A549 (cell line): ENCODE results near the gene PEX5. TPM values are rescaled to one million over a fixed set of nuclear protein-coding genes. Genes with fewer than 3 reads are reported as not detected.

Experiments
- ATAC-seq, 2 experiments: fragments of 200-7000 bp in 1 of 2; fragments of >200 bp in 1 of 2; cut with Nextera tagmentation in 1 of 2; cut with Tn5 transposase in 1 of 2; 3 replicates each; pipeline versions ENCODE4 v1.8.0 to v1.9.1; 2018 to 2020; ENCODE audit warnings: mild to moderate bottlenecking in 1 of 2, moderate library complexity in 1 of 2
- CTCF ChIA-PET: fragments of 300-600 bp; sonication (Branson Sonifier 250); formaldehyde crosslinking; extraction: SDS; loops from one replicate; lab custom pipeline; 2021; ENCODE audit warnings: antibody characterized with exemption, inconsistent platforms; lab: Yijun Ruan, JAX
- POLR2A ChIA-PET: fragments of 350-600 bp; formaldehyde crosslinking; extraction: SDS; loops from one replicate; lab custom pipeline; 2021; ENCODE audit warnings: antibody characterized with exemption, inconsistent platforms; lab: Yijun Ruan, JAX
- DNase-seq, 2 experiments: peaks; one replicate each; pipeline versions ENCODE4 v3.0.0 to v3.0.0-alpha.2; 2011 to 2016; ENCODE audit warnings: low read depth in 1 of 2, low spot score in 1 of 2
- FAIRE-seq: peaks from 2 replicates; lab custom pipeline; 2011; peaks lifted over from hg19 to GRCh38; lab: Jason Lieb, UNC
- H3K27ac ChIP-seq, 2 experiments: fragments of >200 bp; sonication (Bioruptor Twin); formaldehyde crosslinking; 3 replicates each; pipeline ENCODE4 v1.5.1; 2016 to 2017
- H3K4me1 ChIP-seq: fragments of >200 bp; sonication (Bioruptor Twin); formaldehyde crosslinking; 3 replicates; pipeline ENCODE4 v1.6.1; 2016
- H3K4me2 ChIP-seq: fragments of >200 bp; sonication (Bioruptor Twin); formaldehyde crosslinking; 3 replicates; pipeline ENCODE4 v1.6.1; 2016
- H3K4me3 ChIP-seq: fragments of >200 bp; sonication (Bioruptor Twin); formaldehyde crosslinking; 3 replicates; pipeline ENCODE4 v1.5.1; 2016
- H3K9me3 ChIP-seq: fragments of >200 bp; sonication (Bioruptor Twin); formaldehyde crosslinking; 3 replicates; pipeline ENCODE4 v1.6.1; 2016
- CHD2 ChIP-seq: fragments of 150-350 bp; IDR thresholded peaks from 2 replicates; pipeline ENCODE4 v1.6.1; 2014; ENCODE audit warnings: low read length; ENCODE audit not compliant: partially characterized antibody
- CHD4 ChIP-seq: fragments of 200-600 bp; sonication (generic); IDR thresholded peaks from 2 replicates; pipeline ENCODE4 v1.6.1; 2016; ENCODE audit warnings: antibody characterized with exemption, mild to moderate bottlenecking, borderline replicate concordance
- EHMT2 ChIP-seq: fragments of 200-600 bp; sonication (generic); IDR thresholded peaks from 2 replicates; pipeline ENCODE4 v1.6.1; 2016; ENCODE audit warnings: antibody characterized with exemption, low read depth, mild to moderate bottlenecking, moderate library complexity
- ESRRA ChIP-seq: fragments of 150-350 bp; IDR thresholded peaks from 2 replicates; pipeline ENCODE4 v1.6.1; 2014; ENCODE audit warnings: mild to moderate bottlenecking, low read length, borderline replicate concordance
- FOSB ChIP-seq: fragments of 250-450 bp; sonication (Bioruptor Pico); IDR thresholded peaks from 2 replicates; pipeline ENCODE4 v1.5.0; 2020; ENCODE audit warnings: mild to moderate bottlenecking, moderate library complexity
- GATA3 ChIP-seq: IDR thresholded peaks from 2 replicates; pipeline ENCODE4 v1.6.1; 2012; ENCODE audit warnings: borderline replicate concordance
- HEYL ChIP-seq: fragments of 250-450 bp; sonication (Bioruptor Pico); IDR thresholded peaks from 2 replicates; pipeline ENCODE4 v1.8.0; 2021; ENCODE audit warnings: mild to moderate bottlenecking, moderate library complexity
- HMGXB4 ChIP-seq: fragments of 250-450 bp; sonication (Bioruptor Pico); IDR thresholded peaks from 2 replicates; pipeline ENCODE4 v1.5.0; 2021; ENCODE audit warnings: mild to moderate bottlenecking, moderate library complexity, borderline replicate concordance
- HOXA7 ChIP-seq: fragments of 250-450 bp; sonication (Bioruptor Pico); IDR thresholded peaks from 2 replicates; pipeline ENCODE4 v1.5.0; 2020; ENCODE audit warnings: mild to moderate bottlenecking, moderate library complexity
- HOXB13 ChIP-seq: fragments of 250-450 bp; sonication (Bioruptor Pico); IDR thresholded peaks from 2 replicates; pipeline ENCODE4 v1.5.0; 2020; ENCODE audit warnings: low read depth, mild to moderate bottlenecking, moderate library complexity
- MAZ ChIP-seq: fragments of 150-350 bp; IDR thresholded peaks from 2 replicates; pipeline ENCODE4 v1.6.1; 2014; ENCODE audit warnings: antibody characterized with exemption, low read depth, low read length, borderline replicate concordance
- NFE2L2 ChIP-seq: fragments of 150-350 bp; conservative IDR thresholded peaks from 2 replicates; pipeline ENCODE4 v1.6.1; 2014; ENCODE audit warnings: low read length
- NR3C1 ChIP-seq: fragments of >200 bp; sonication (Bioruptor Twin); formaldehyde crosslinking; IDR thresholded peaks from 3 replicates; pipeline ENCODE4 v1.6.1; 2017
- PHF8 ChIP-seq: fragments of 200-600 bp; sonication (generic); IDR thresholded peaks from 2 replicates; pipeline ENCODE4 v1.6.1; 2016; ENCODE audit warnings: low read depth, mild to moderate bottlenecking, antibody characterized with exemption, moderate library complexity, borderline replicate concordance
- RAD21 ChIP-seq, 2 experiments: fragments of >200 bp in 1 of 2; sonication (Bioruptor Twin) in 1 of 2; formaldehyde crosslinking in 1 of 2; IDR thresholded peaks in 1 of 2; conservative IDR thresholded peaks in 1 of 2; 2 replicates in 1 of 2; 3 replicates in 1 of 2; pipeline ENCODE4 v1.6.1; 2012 to 2018; ENCODE audit warnings: inconsistent platforms in 1 of 2
- RNF2 ChIP-seq: fragments of 200-600 bp; sonication (generic); IDR thresholded peaks from 2 replicates; pipeline ENCODE4 v1.6.1; 2016; ENCODE audit warnings: low read depth, mild to moderate bottlenecking, antibody characterized with exemption, moderate library complexity, borderline replicate concordance
- SMC3 ChIP-seq: fragments of >200 bp; sonication (Bioruptor Twin); formaldehyde crosslinking; IDR thresholded peaks from 3 replicates; pipeline ENCODE4 v1.6.1; 2018; ENCODE audit warnings: inconsistent platforms
- TP53 ChIP-seq: fragments of 250-450 bp; sonication (Bioruptor Pico); IDR thresholded peaks from 2 replicates; pipeline ENCODE4 v1.5.0; 2021; ENCODE audit warnings: mild to moderate bottlenecking, moderate library complexity
- WGBS: methylation state at CpG from one replicate; pipeline ENCODE4 v1.1.6; 2017; ENCODE audit errors: missing lambda C conversion rate; 5-methylcytosine and 5-hydroxymethylcytosine counted together
- polyA plus RNA-seq, 4 experiments: library from polyadenylated mRNA; depleted of rRNA in 3 of 4; stranded (reverse); fragments of >200 nt; fragmentation: RNase III in 1 of 4; extraction: RNeasy Plus Mini Kit Qiagen cat#74134 plus additional on column Dnase treatment in 1 of 4; gene quantifications; 2 replicates in 3 of 4; 3 replicates in 1 of 4; pipeline ENCODE4 v1.2.3, GENCODE V29; 2011 to 2017
- TF ChIP-seq, protein P1 (sequence below): fragments of >200 bp; sonication (Bioruptor Twin); formaldehyde crosslinking; IDR thresholded peaks from 3 replicates; pipeline ENCODE4 v1.5.1; 2016

PEX5 gene
- polyA plus RNA-seq, 2 of the 4 experiments (the other 2 are of a cell fraction), result 21.5 to 31.5 TPM

GRCh38 chr12:7161327-7161726 is 28.2 kb upstream of the PEX5 start:
- no peak for FAIRE-seq
- CTCF ChIA-PET, result interaction anchor here (0.7 to 6.8 kb wide), 7 partner anchors 9 to 834 kb away, joined by 3 to 75 read pairs (median 4); no protein-coding TSS in a partner anchor
- H3K4me2 ChIP-seq, result no peak overlapping the region
- 54% methylated on average over 4 of the region's 4 CpGs for WGBS
- no peak overlapping the region for H3K4me3 ChIP-seq
- H3K27ac ChIP-seq, result no peak overlapping the region
- no peak for ATAC-seq
- TF ChIP-seq NFE2L2 (no peak), HMGXB4 (no peak), SMC3 (no peak)
- POLR2A ChIA-PET, result interaction anchor here (1.2 kb wide), 1 partner anchor 53 kb away, joined by 3 read pairs; no protein-coding TSS in a partner anchor
- H3K9me3 ChIP-seq, result peaks cover 14% of the 10 kb centered on the region
- no peak for DNase-seq
- 0 out of 3 replicates have a peak, but pooled peaks cover 4% of the 10 kb centered on the region for H3K4me1 ChIP-seq

GRCh38 chr12:7161811-7162210 is 27.7 kb upstream of the PEX5 start:
- POLR2A ChIA-PET, result interaction anchor here (1.2 kb wide), 1 partner anchor 54 kb away, joined by 3 read pairs; no protein-coding TSS in a partner anchor
- TF ChIP-seq NR3C1 (no peak), HOXA7 (CRISPR knock-in tag) (no peak), GATA3 (no peak), RAD21 (conservative IDR thresholded peaks at IDR 0.05 in 1 of 2, IDR thresholded peaks at IDR 0.05 in 1 of 2) (no peak), HEYL (CRISPR knock-in tag) (no peak), PHF8 (no peak), CHD4 (no peak), EHMT2 (no peak), RNF2 (no peak), HMGXB4 (no peak), TP53 (CRISPR knock-in tag) (no peak), ESRRA (no peak), HOXB13 (CRISPR knock-in tag) (no peak), MAZ (no peak), CHD2 (no peak)
- Histone ChIP-seq H3K4me3 (no peak overlapping the region), H3K27ac (no peak overlapping the region), H3K4me2 (no peak overlapping the region), H3K4me1 (0 out of 3 replicates have a peak, but pooled peaks cover 4% of the 10 kb centered on the region), H3K9me3 (peaks cover 18% of the 10 kb centered on the region)
- ATAC-seq, result 0 out of 6 replicates have a peak, but pooled peaks have one; percentile 5 to 28
- WGBS, result 66% methylated on average over 5 of the region's 5 CpGs
- no peak for FAIRE-seq
- CTCF ChIA-PET, result interaction anchor here (0.5 to 6.8 kb wide), 18 partner anchors 8 to 593 kb away, joined by 3 to 75 read pairs (median 4); partner anchors contain the start of genes C1S and PEX5
- no peak for DNase-seq

DNA sequence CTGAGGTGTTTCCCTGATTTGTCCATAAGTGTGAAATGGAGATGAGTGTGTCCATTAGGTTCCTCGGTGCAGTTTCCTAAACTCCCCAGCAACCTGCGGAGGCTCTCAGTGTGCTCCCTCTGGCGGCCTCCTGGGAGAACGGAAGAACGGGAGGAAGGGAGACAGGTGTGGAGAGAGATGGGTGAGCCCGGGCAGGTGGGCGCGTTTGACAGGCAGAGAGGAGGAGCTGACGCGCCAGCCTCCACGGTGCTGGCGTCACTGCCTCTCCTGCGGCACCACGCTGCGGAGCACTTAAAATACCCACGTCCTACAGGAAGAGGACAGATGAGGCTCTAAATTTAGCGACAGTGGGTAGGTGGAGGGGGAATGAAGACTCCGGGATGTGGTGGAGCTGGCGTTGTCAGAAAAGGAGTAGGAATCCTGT is 26.8 kb upstream of the PEX5 start:
- H3K9me3 ChIP-seq, result peaks cover 27% of the 10 kb centered on the region
- ATAC-seq (peak; percentile 84 to 90), DNase-seq (peak; percentile 56 to 66), FAIRE-seq (no peak)
- H3K27ac ChIP-seq, result no peak overlapping the region
- WGBS, result 6% methylated on average over 19 of the region's 19 CpGs
- ChIA-PET CTCF (interaction anchor here (0.5 to 6.8 kb wide), 21 partner anchors 9 to 592 kb away, joined by 3 to 75 read pairs (median 3); partner anchors contain the start of genes C1S and PEX5), POLR2A (no interaction called here)
- H3K4me2 ChIP-seq, result peak overlapping the region; percentile 64
- 0 out of 3 replicates have a peak, but pooled peaks have one; percentile 22 for TF ChIP-seq SMC3
- TF ChIP-seq RAD21 (conservative IDR thresholded peaks at IDR 0.05 in 1 of 2, IDR thresholded peaks at IDR 0.05 in 1 of 2), result peak in 1 of 2 experiments; percentile 42; a peak in 3 of 5 replicates
- no peak for TF ChIP-seq HOXB13 (CRISPR knock-in tag)
- TF ChIP-seq, protein P1, sequence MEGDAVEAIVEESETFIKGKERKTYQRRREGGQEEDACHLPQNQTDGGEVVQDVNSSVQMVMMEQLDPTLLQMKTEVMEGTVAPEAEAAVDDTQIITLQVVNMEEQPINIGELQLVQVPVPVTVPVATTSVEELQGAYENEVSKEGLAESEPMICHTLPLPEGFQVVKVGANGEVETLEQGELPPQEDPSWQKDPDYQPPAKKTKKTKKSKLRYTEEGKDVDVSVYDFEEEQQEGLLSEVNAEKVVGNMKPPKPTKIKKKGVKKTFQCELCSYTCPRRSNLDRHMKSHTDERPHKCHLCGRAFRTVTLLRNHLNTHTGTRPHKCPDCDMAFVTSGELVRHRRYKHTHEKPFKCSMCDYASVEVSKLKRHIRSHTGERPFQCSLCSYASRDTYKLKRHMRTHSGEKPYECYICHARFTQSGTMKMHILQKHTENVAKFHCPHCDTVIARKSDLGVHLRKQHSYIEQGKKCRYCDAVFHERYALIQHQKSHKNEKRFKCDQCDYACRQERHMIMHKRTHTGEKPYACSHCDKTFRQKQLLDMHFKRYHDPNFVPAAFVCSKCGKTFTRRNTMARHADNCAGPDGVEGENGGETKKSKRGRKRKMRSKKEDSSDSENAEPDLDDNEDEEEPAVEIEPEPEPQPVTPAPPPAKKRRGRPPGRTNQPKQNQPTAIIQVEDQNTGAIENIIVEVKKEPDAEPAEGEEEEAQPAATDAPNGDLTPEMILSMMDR, result peak; percentile 45
- TF ChIP-seq FOSB (CRISPR knock-in tag), result no peak
- no peak overlapping the region for H3K4me3 ChIP-seq
- H3K4me1 ChIP-seq, result 0 out of 3 replicates have a peak, but pooled peaks cover 4% of the 10 kb centered on the region
